ENCODE results near the gene LIX1L. TPM values are rescaled to one million over a fixed set of nuclear protein-coding genes. Genes with fewer than 3 reads are reported as not detected.

LIX1L gene
- total RNA-seq, 2 donors from 2014 or later: 43.4 to 61.2 TPM

GRCh38 chr1:145978854-145979745, 21.3 kb upstream of the LIX1L start:
- H3K9me3 Mint-ChIP-seq: no peaks in the 10 kb centered on the region
- peaks cover 13% of the 10 kb centered on the region for H3K36me3 Mint-ChIP-seq (ENCODE audit: low read depth)
- H3K4me1 Mint-ChIP-seq: peaks cover 24% of the 10 kb centered on the region
- no peaks in the 10 kb centered on the region for H3K27me3 Mint-ChIP-seq
- H3K27ac Mint-ChIP-seq: no peak overlapping the region
- peak; percentile 91 for ATAC-seq (replicated peaks)
- H3K4me3 Mint-ChIP-seq: no peak overlapping the region

- H3K4me3 Mint-ChIP-seq: no peak overlapping the region
- no peak overlapping the region for H3K27ac Mint-ChIP-seq
- H3K9me3 Mint-ChIP-seq: no peaks in the 10 kb centered on the region
- H3K27me3 Mint-ChIP-seq: no peaks in the 10 kb centered on the region
- H3K4me1 Mint-ChIP-seq: peaks cover 17% of the 10 kb centered on the region
- no peak for ATAC-seq (replicated peaks)
- peaks cover 13% of the 10 kb centered on the region for H3K36me3 Mint-ChIP-seq (ENCODE audit: low read depth)
These were observed 20.6 kb upstream of the LIX1L start for GRCh38 chr1:145978471-145978853.

- Mint-ChIP-seq H3K27ac (no peak overlapping the region), H3K4me1 (peaks cover 10% of the 10 kb centered on the region), H3K36me3 (ENCODE audit: low read depth) (peaks cover 13% of the 10 kb centered on the region), H3K9me3 (no peaks in the 10 kb centered on the region), H3K27me3 (no peaks in the 10 kb centered on the region), H3K4me3 (no peak overlapping the region)
- ATAC-seq (replicated peaks): peak; percentile 26
These were observed 20.0 kb upstream of the LIX1L start for GRCh38 chr1:145977486-145978470.

DNA sequence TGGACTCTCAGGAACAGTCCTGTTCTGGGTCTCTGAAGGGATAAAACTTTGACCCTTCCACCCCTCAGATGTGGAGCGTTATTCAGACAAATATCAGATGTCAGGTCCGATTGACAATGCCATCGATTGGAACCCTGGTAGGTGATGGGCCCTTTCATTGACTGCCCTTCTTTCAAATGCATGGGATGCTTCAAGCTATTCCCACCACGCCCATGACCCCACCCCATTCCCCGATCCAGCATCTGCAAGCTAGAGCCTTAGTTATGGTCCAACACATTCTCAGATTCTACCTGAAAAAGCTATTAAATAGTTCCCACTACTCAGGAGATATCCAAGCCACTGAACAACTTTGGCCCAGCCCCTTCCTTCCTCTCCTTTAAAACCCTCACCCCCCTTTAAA, 19.2 kb upstream of the LIX1L start:
- ATAC-seq (replicated peaks): no peak
- Mint-ChIP-seq H3K9me3 (no peaks in the 10 kb centered on the region), H3K27me3 (no peaks in the 10 kb centered on the region), H3K4me1 (peaks cover 3% of the 10 kb centered on the region), H3K27ac (no peak overlapping the region), H3K36me3 (ENCODE audit: low read depth) (peaks cover 13% of the 10 kb centered on the region), H3K4me3 (no peak overlapping the region)

- Mint-ChIP-seq H3K27ac (peak overlapping the region; percentile 14), H3K27me3 (no peaks in the 10 kb centered on the region), H3K36me3 (ENCODE audit: low read depth) (peaks cover 13% of the 10 kb centered on the region), H3K9me3 (no peaks in the 10 kb centered on the region), H3K4me1 (no peaks in the 10 kb centered on the region), H3K4me3 (no peak overlapping the region)
- ATAC-seq (replicated peaks): no peak
These were observed 17.4 kb upstream of the LIX1L start for GRCh38 chr1:145975216-145975615.

DNA sequence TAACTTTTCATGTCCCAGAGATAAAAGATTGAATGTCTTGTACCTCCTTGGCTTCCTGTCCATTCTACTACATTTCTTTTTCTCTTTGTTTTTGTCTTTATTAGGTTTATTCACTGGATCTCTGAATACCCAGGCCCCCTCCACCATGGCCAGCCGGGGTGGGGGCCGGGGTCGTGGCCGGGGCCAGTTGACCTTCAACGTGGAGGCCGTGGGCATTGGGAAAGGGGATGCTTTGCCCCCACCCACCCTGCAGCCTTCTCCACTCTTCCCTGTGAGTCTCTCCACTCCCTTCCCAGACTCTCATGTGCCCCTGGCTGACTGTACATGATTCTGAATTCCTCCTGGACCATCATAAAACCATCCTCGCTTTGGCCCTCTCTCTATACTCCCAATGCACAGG, 16.9 kb upstream of the LIX1L start:
- Mint-ChIP-seq H3K9me3 (no peaks in the 10 kb centered on the region), H3K27ac (peak overlapping the region; percentile 14), H3K36me3 (ENCODE audit: low read depth) (peaks cover 13% of the 10 kb centered on the region), H3K27me3 (no peaks in the 10 kb centered on the region), H3K4me3 (no peak overlapping the region), H3K4me1 (no peaks in the 10 kb centered on the region)
- no peak for ATAC-seq (replicated peaks)

GRCh38 chr1:145972580-145972979, 14.8 kb upstream of the LIX1L start:
- peaks cover 6% of the 10 kb centered on the region for H3K36me3 Mint-ChIP-seq (ENCODE audit: low read depth)

GRCh38 chr1:145967288-145967687, 9.5 kb upstream of the LIX1L start:
- no peaks in the 10 kb centered on the region for H3K27me3 Mint-ChIP-seq
- H3K27ac Mint-ChIP-seq: no peak overlapping the region
- no peak for ATAC-seq (replicated peaks)
- peaks cover 8% of the 10 kb centered on the region for H3K36me3 Mint-ChIP-seq (ENCODE audit: low read depth)
- peaks cover 13% of the 10 kb centered on the region for H3K4me1 Mint-ChIP-seq
- H3K9me3 Mint-ChIP-seq: no peaks in the 10 kb centered on the region
- no peak overlapping the region for H3K4me3 Mint-ChIP-seq

More at GRCh38 chr1:145972580-145972979, 14.8 kb upstream of the LIX1L start:
- Mint-ChIP-seq H3K9me3 (no peaks in the 10 kb centered on the region), H3K27ac (no peak overlapping the region), H3K4me3 (no peak overlapping the region), H3K4me1 (no peaks in the 10 kb centered on the region), H3K27me3 (no peaks in the 10 kb centered on the region)
- ATAC-seq (replicated peaks): no peak

DNA sequence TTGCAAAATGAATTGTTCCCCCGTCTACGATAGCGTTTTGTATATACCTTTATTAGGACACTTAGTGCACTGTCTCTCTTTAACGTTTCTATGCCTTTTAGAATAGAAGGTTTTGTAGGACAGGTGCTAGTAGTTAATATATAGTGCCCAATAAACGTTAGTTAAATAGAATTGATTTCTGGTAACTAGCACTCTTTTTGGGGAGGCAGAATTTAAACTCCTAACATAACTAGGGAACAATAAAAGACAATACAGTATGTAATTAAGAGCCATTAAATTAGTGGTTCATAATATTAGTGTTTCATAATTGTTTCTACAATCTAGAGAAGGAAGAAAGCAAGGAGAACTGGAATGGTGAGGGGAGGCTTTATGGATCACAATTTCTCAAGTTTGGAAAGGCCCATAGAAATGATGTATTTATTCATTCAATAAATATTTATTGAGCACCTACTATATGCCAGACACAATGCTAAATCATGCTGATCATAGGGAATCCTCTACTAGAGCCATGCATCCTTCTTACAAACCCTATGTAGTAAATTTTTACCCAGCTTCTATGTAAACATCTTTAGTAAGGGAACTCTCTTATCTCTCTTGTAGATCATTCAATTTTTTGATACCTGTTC, 7.4 kb upstream of the LIX1L start:
- no peak for ATAC-seq (replicated peaks)

DNA sequence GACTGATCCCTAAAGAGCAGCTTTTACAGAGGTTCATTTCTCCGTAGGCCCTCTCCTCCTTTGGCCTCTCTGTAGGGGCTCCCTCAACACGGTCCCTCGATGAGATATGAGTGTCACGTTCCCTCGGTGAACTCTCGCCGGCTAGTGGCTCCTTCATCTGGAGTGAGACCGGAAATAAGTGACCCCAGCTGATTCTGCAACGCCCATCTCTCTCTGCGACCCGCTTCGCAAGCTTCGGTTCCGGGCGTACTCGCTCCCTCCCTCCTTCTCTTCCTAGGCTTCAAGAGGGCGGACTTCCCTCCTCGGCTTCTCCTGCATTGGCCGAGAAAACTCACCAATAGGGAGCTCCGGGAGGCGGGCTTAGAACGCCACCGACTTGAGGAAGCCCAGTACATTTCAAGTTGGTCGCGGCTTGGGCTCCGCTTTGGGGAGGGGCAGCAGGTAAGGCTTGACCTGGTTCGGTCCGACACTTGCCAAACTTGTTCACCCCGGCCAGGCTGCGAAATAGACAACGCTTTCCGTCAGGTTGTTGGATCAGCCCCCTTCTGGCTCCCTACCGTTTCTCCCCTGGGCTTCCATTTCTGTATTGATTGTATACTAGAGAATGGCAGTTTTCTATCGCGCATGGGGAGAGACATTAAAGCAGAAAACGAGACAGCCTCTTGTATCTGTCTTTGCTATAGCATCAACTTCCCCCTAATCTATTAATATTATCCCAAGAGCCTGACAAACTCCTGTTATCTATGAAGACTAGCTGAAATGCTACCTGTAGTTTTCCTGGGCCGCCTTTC, 6.7 kb upstream of the LIX1L start, which contains the start of the genes ANKRD34A and POLR3GL:
Gene ANKRD34A, minus strand, starts transcription at position 248 of the 791 bp plus-strand sequence. CDS start 2,816 bp downstream, outside the sequence.
Gene POLR3GL, plus strand, starts transcription at position 363 of the 791 bp plus-strand sequence. CDS start 10,176 bp downstream, outside the sequence.
- Mint-ChIP-seq H3K36me3 (ENCODE audit: low read depth) (peaks cover 16% of the 10 kb centered on the region), H3K4me3 (peak within 1 kb of the TSS; percentile 95), H3K27ac (peak within 1 kb of the TSS; percentile 93), H3K27me3 (no peaks in the 10 kb centered on the region), H3K9me3 (no peaks in the 10 kb centered on the region), H3K4me1 (peaks cover 17% of the 10 kb centered on the region)
- peak; percentile 92 for ATAC-seq (replicated peaks)

More for the DNA sequence above, 7.4 kb upstream of the LIX1L start:
- Mint-ChIP-seq H3K27ac (peak overlapping the region; percentile 93), H3K27me3 (no peaks in the 10 kb centered on the region), H3K4me1 (peaks cover 13% of the 10 kb centered on the region), H3K4me3 (peak overlapping the region; percentile 95), H3K36me3 (ENCODE audit: low read depth) (peaks cover 16% of the 10 kb centered on the region), H3K9me3 (no peaks in the 10 kb centered on the region)

- no peak for ATAC-seq (replicated peaks)
- Mint-ChIP-seq H3K4me1 (peaks cover 26% of the 10 kb centered on the region), H3K27ac (peak overlapping the region; percentile 93)
These were observed 5.6 kb upstream of the LIX1L start for GRCh38 chr1:145963265-145964019.

DNA sequence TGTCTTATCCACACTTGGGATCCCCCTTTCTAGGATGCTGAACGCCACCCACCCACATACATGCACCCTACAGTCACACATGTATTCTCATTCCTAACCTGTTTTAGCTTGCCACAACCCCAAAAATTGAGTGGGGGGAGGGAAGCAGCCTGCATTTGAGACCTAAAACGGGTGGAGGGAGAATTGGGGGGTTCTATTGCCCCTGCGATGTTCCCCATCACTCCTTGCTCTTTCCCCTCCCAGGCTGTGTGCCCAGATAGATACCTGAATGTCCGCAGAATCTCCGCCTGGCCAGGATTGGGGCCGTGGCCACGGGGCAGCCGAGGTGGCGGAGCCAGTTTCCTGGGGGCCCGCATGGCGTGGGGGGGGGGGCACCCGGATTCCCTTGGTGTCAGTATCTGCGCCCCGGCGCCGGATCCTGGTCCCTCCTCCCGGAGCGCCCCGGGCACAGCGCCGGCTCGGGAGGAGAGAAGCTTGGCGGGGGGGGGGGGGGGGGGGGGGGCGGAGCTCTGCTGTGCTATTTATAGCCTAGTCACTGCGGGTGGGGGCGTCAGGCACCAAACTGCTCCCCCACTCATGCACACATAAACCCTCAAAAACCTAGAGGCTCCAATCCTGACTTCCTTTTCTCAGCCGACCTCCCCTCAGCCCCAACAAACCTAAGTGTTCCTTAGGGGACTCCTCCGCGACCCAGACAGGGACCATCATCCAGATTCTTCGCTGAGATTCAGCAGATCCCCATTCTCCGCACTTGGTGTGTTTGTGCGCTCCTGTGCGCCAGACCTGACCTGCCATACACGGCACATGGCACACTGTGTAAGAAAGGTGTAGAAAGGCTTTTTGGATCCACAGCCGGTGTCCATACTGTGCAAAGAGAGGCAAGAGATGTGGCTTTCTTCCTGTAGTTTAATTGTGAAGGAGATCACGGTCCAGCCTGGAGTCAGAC, 4.6 kb upstream of the LIX1L start:
- Mint-ChIP-seq H3K4me1 (peaks cover 30% of the 10 kb centered on the region), H3K36me3 (ENCODE audit: low read depth) (peaks cover 12% of the 10 kb centered on the region), H3K27me3 (no peaks in the 10 kb centered on the region), H3K27ac (peak overlapping the region; percentile 93), H3K9me3 (no peaks in the 10 kb centered on the region), H3K4me3 (peak overlapping the region; percentile 95)
- peak; percentile 1 for ATAC-seq (replicated peaks)

More at GRCh38 chr1:145963265-145964019, 5.6 kb upstream of the LIX1L start:
- no peaks in the 10 kb centered on the region for H3K9me3 Mint-ChIP-seq
- no peaks in the 10 kb centered on the region for H3K27me3 Mint-ChIP-seq
- H3K36me3 Mint-ChIP-seq (ENCODE audit: low read depth): peaks cover 16% of the 10 kb centered on the region
- H3K4me3 Mint-ChIP-seq: peak overlapping the region; percentile 95

Data from activated T-helper 17 cell treated with anti-CD3 and anti-CD28 coated beads, Interleukin-2, amount 50 U/mL, for 72 hours (primary cell).